ENCODE results near the gene ACO2. TPM values are rescaled to one million over a fixed set of nuclear protein-coding genes. Genes with fewer than 3 reads are reported as not detected.
"Not testable (repeated sequence)": the region's sequence is repeated elsewhere in the genome, so short reads cannot be mapped to it uniquely, and the experiment has no call there.

The ACO2 gene
- total RNA-seq, 4 donors from 2014 or later: 118 to 151 (median 131) TPM

- ATAC-seq (ENCODE audit: low FRiP score): no peak
- no peak for DNase-seq (ENCODE audit: low spot score)
- no peak for TF ChIP-seq CTCF (IDR thresholded peaks at IDR 0.05)
Measured at GRCh38 chr22:41556561-41556960, 87.6 kb downstream of the ACO2 start.

GRCh38 chr22:41557401-41558240 lies 88.7 kb downstream of the ACO2 start:
- DNase-seq (ENCODE audit: low spot score) (peak; percentile 37), ATAC-seq (ENCODE audit: low FRiP score) (peak; percentile 41)
- no peak for TF ChIP-seq CTCF (IDR thresholded peaks at IDR 0.05)

GRCh38 chr22:41558241-41558630 lies 89.3 kb downstream of the ACO2 start:
- ATAC-seq (ENCODE audit: low FRiP score); DNase-seq (ENCODE audit: low spot score): not testable (repeated sequence)

GRCh38 chr22:41560095-41560471 lies 91.2 kb downstream of the ACO2 start:
- TF ChIP-seq CTCF (IDR thresholded peaks at IDR 0.05): no peak
- DNase-seq (ENCODE audit: low spot score): no peak
- peak; percentile 1 for ATAC-seq (ENCODE audit: low FRiP score)

- TF ChIP-seq CTCF (IDR thresholded peaks at IDR 0.05): no peak
- ATAC-seq (ENCODE audit: low FRiP score) (peak; percentile 1), DNase-seq (ENCODE audit: low spot score) (no peak)
Measured at GRCh38 chr22:41561335-41561734, 92.4 kb downstream of the ACO2 start.

- ATAC-seq (ENCODE audit: low FRiP score): no peak
- DNase-seq (ENCODE audit: low spot score): no peak
- TF ChIP-seq CTCF (IDR thresholded peaks at IDR 0.05): no peak
Measured at GRCh38 chr22:41561788-41562187, 92.9 kb downstream of the ACO2 start.

GRCh38 chr22:41562461-41562860 lies 93.5 kb downstream of the ACO2 start:
- ATAC-seq (ENCODE audit: low FRiP score) (no peak), DNase-seq (ENCODE audit: low spot score) (no peak)
- no peak for TF ChIP-seq CTCF (IDR thresholded peaks at IDR 0.05)

Data from omental fat pad (tissue), 4 donors.